ENCODE measurements around the gene TCF12. TPM values are rescaled to one million over a fixed set of nuclear protein-coding genes. Genes with fewer than 3 reads are reported as not detected.

Gene TCF12
- total RNA-seq, 1 experiment from 2014 or later, result 102 TPM

DNA sequence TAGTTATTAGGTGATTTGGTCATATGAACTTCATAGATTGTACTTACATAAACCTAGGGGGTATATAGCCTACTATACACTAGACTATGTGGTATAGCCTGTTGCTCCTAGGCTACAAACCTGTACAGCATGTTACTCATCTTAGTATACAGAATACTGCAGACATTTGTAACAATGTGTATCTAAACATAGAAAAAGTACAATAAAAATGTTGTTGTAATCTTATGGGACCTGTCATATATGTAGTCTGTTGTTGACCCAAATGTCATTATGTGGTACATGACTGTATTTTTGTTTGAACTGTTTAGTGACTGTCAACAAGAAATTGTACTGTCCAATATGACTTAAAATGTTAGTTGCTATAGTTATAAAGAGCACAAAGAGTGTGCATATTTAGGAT lies 69.8 kb downstream of the TCF12 start:
- Histone ChIP-seq H3K27ac (ENCODE audit: low read length) (no peak overlapping the region), H3K9me3 (ENCODE audit: control insufficient read depth, insufficient read depth, low read depth, low read length) (no peaks in the 10 kb centered on the region), H3K4me3 (ENCODE audit: low read depth in 2 of 2, low read length in 2 of 2) (no peak overlapping the region), H3K4me1 (ENCODE audit: control insufficient read depth, insufficient read depth, low read length) (peaks cover 24% of the 10 kb centered on the region), H3K27me3 (ENCODE audit: control insufficient read depth, insufficient read depth, low read length) (no peaks in the 10 kb centered on the region), H3K36me3 (ENCODE audit: control insufficient read depth, insufficient read depth, low read length) (no peaks in the 10 kb centered on the region)
- in situ Hi-C loops (cut with HindIII; ENCODE audit: low pct_unique_long_range_greater_than_20kb, low sequenced_read_pairs), result no loop called here
- CTCF ChIA-PET, result no interaction called here
- intact Hi-C loops (cut with micrococcal nuclease; ENCODE audit: unreplicated experiment), result no loop called here
- no peak for ATAC-seq
- TF ChIP-seq, protein P1, sequence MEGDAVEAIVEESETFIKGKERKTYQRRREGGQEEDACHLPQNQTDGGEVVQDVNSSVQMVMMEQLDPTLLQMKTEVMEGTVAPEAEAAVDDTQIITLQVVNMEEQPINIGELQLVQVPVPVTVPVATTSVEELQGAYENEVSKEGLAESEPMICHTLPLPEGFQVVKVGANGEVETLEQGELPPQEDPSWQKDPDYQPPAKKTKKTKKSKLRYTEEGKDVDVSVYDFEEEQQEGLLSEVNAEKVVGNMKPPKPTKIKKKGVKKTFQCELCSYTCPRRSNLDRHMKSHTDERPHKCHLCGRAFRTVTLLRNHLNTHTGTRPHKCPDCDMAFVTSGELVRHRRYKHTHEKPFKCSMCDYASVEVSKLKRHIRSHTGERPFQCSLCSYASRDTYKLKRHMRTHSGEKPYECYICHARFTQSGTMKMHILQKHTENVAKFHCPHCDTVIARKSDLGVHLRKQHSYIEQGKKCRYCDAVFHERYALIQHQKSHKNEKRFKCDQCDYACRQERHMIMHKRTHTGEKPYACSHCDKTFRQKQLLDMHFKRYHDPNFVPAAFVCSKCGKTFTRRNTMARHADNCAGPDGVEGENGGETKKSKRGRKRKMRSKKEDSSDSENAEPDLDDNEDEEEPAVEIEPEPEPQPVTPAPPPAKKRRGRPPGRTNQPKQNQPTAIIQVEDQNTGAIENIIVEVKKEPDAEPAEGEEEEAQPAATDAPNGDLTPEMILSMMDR (IDR thresholded peaks at IDR 0.05), result no peak
- TF ChIP-seq SIN3A (IDR thresholded peaks at IDR 0.05; ENCODE audit: borderline replicate concordance, insufficient read depth, low read depth, low read length), result no peak
- TF ChIP-seq, protein P2, sequence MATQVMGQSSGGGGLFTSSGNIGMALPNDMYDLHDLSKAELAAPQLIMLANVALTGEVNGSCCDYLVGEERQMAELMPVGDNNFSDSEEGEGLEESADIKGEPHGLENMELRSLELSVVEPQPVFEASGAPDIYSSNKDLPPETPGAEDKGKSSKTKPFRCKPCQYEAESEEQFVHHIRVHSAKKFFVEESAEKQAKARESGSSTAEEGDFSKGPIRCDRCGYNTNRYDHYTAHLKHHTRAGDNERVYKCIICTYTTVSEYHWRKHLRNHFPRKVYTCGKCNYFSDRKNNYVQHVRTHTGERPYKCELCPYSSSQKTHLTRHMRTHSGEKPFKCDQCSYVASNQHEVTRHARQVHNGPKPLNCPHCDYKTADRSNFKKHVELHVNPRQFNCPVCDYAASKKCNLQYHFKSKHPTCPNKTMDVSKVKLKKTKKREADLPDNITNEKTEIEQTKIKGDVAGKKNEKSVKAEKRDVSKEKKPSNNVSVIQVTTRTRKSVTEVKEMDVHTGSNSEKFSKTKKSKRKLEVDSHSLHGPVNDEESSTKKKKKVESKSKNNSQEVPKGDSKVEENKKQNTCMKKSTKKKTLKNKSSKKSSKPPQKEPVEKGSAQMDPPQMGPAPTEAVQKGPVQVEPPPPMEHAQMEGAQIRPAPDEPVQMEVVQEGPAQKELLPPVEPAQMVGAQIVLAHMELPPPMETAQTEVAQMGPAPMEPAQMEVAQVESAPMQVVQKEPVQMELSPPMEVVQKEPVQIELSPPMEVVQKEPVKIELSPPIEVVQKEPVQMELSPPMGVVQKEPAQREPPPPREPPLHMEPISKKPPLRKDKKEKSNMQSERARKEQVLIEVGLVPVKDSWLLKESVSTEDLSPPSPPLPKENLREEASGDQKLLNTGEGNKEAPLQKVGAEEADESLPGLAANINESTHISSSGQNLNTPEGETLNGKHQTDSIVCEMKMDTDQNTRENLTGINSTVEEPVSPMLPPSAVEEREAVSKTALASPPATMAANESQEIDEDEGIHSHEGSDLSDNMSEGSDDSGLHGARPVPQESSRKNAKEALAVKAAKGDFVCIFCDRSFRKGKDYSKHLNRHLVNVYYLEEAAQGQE (IDR thresholded peaks at IDR 0.05; ENCODE audit: insufficient read depth in 1 of 2, low read depth in 2 of 2, low read length in 1 of 2), result no peak
- TF ChIP-seq POLR2AphosphoS5 (IDR thresholded peaks at IDR 0.05; ENCODE audit: low read depth, low read length), result no peak
- TF ChIP-seq TCF7L2 (IDR thresholded peaks at IDR 0.05; ENCODE audit: low read depth, low read length), result no peak
- POLR2A ChIA-PET, result no interaction called here
- BruUV-seq (replicated peaks), result no TSS peak
- no peak for DNase-seq (ENCODE audit: low read depth, low spot score)

DNA sequence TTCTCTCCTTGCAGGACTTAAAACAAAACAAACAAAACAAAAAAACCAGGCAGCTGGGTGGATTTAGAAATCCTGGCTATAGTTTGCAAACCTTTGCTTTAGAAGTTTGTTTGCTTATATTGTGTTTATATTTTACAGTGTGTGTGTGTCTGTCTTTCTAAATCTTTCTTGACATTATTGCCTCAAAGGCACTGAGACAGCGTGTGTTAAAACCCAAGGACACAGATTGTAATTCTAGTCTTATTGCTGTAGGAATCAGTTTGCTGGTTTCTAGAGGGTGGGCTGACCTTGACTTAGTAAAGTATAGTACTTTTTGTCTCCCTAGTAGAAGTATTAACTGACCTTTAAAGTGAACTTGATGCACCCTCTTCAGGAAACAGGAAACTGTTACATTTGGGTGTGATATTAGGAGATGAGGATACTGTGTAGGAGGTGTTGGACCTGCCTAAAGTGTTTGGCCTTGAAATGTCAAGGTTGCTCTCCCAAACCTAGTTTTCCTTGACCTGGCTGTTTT lies 71.0 kb downstream of the TCF12 start:
- ChIA-PET CTCF (no interaction called here), POLR2A (no interaction called here)
- no peak for DNase-seq (ENCODE audit: low read depth, low spot score)
- Histone ChIP-seq H3K4me1 (ENCODE audit: control insufficient read depth, insufficient read depth, low read length) (peaks cover 23% of the 10 kb centered on the region), H3K4me3 (ENCODE audit: low read depth in 2 of 2, low read length in 2 of 2) (no peak overlapping the region), H3K27me3 (ENCODE audit: control insufficient read depth, insufficient read depth, low read length) (no peaks in the 10 kb centered on the region), H3K27ac (ENCODE audit: low read length) (peak overlapping the region; percentile 6; the same call in 1 of the 2 replicates), H3K9me3 (ENCODE audit: control insufficient read depth, insufficient read depth, low read depth, low read length) (no peaks in the 10 kb centered on the region), H3K36me3 (ENCODE audit: control insufficient read depth, insufficient read depth, low read length) (no peaks in the 10 kb centered on the region)
- in situ Hi-C loops (cut with HindIII; ENCODE audit: low pct_unique_long_range_greater_than_20kb, low sequenced_read_pairs), result no loop called here
- TF ChIP-seq, protein P1 (IDR thresholded peaks at IDR 0.05), result no peak
- TF ChIP-seq, protein P2 (IDR thresholded peaks at IDR 0.05; ENCODE audit: insufficient read depth in 1 of 2, low read depth in 2 of 2, low read length in 1 of 2), result no peak
- TF ChIP-seq TCF7L2 (IDR thresholded peaks at IDR 0.05; ENCODE audit: low read depth, low read length) (no peak), POLR2AphosphoS5 (IDR thresholded peaks at IDR 0.05; ENCODE audit: low read depth, low read length) (no peak), SIN3A (IDR thresholded peaks at IDR 0.05; ENCODE audit: borderline replicate concordance, insufficient read depth, low read depth, low read length) (no peak)
- BruUV-seq (replicated peaks), result no TSS peak
- ATAC-seq, result no peak
- intact Hi-C loops (cut with micrococcal nuclease; ENCODE audit: unreplicated experiment), result no loop called here
